Iris pigment epithelial cell (primary cell): ENCODE data around the gene SETDB2.
"Not testable (repeated sequence)": the region's sequence is repeated elsewhere in the genome, so short reads cannot be mapped to it uniquely, and the experiment has no call there.

Experiments
- DNase-seq: peaks from one replicate; pipeline ENCODE4 v3.0.0-alpha.2; 2011; ENCODE audit warnings: low read depth

The SETDB2 gene

DNA sequence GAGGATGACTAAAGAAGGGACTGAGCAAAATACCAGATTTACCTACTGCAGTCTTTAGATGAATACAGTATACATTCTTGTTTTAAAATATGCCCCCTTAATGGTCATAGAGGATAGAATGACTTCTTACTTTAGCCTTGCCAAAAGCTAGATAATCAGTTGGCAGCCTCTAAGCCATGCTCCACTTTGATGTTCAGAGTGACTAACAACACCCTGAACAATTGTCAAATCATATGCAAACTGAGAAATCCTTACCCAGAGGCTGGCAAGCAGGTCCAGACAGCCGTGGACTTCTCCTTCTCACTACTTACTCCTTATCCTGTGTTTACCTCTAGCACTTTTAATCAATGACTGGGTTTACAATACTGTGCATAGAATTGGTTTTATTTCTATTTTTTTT is 28.1 kb downstream of the SETDB2 start:
- peak; percentile 38 for DNase-seq

GRCh38 chr13:49476529-49476928 is 32.5 kb downstream of the SETDB2 start:
- DNase-seq = no peak

DNA sequence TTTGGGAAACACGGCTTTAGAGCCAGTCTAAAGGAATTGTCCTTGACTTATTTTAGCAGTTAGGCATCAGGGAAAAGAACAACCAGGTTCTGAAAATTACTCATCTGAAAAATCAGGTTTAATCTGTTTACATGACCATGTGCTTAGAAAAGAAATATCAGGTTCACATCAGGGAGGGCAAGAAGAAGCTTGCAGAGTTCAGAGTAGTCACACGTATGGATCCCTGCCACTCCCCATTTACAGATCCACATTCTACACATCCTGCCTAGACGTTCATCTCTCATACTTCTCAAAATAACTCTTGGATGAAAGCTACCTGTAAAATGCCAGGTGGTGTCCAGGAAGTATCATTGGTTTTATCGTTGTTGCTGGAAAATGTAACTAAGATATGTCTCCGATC is 37.7 kb downstream of the SETDB2 start:
- DNase-seq = no peak

DNA sequence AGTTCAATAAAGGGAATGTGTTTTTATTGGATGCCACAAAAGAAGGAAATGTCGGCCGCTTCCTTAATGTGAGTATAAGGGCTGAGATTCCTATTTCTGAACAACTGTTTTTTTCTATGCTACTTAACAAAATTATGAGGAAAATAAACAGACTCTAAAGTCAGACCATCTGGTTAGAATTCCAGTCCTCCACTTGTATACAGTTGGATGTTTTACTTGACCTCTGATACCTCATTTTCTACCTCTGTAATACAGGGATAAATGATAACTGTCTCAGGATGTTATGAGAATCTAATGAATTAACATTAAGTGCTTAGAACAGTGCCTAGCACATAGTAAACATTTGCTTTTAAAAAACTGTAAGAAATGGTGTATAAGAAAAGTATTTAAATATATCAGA is 44.5 kb downstream of the SETDB2 start:
- no peak for DNase-seq

- DNase-seq = no peak
Measured at GRCh38 chr13:49494645-49495044, 50.6 kb downstream of the SETDB2 start.

GRCh38 chr13:49495783-49496762 is 52.0 kb downstream of the SETDB2 start, which contains the start of gene PHF11:
PHF11 (plus strand) TSS chr13:49495953; CDS start chr13:49496002, 49 bp downstream.
- peak; percentile 73 for DNase-seq

- DNase-seq = not testable (repeated sequence)
Measured at GRCh38 chr13:49496837-49497236, 52.8 kb downstream of the SETDB2 start.

GRCh38 chr13:49497272-49497671 is 53.2 kb downstream of the SETDB2 start:
- no peak for DNase-seq

GRCh38 chr13:49498206-49498605 is 54.1 kb downstream of the SETDB2 start:
- no peak for DNase-seq

GRCh38 chr13:49499889-49500660 is 56.0 kb downstream of the SETDB2 start:
- peak; percentile 93 for DNase-seq

DNA sequence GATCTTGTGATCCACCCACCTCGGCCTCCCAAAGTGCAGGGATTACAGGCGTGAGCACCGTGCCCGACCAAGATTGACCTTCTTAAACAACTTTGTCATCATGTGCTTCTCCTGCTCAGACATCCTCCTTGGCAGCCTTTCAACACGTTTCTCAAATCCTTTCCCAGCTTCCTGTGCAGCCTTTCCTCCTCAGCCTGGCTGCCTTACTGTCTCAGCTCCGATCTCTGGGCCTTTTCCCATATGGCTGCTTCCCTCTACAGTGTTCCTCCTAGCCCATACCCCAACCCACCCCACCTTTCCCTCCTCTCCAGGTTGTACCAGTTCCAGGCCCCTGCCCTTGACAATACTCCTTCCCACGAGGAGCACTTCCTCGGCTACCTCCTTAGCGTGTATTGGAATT is 58.9 kb downstream of the SETDB2 start:
- peak; percentile 88 for DNase-seq

DNA sequence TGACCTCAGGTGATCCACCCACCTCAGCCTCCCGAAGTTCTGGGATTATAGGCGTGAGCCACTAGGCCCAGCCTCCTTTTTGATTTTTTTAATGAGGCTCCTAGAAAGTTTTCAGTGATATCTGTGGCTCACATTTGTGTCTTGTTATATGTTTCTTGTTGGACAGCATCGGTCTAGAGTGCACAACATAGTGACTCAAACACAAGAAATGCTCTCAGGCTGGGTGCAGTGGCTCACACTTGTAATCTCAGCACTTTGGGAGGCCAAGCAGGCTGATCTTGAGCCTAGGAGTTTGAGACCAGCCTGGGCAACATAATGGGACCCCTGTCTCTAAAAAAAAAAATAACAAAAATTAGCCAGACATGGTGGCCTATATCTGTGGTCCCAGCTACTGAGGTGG is 59.9 kb downstream of the SETDB2 start:
- DNase-seq = peak; percentile 61

GRCh38 chr13:49512578-49512977 is 68.5 kb downstream of the SETDB2 start:
- DNase-seq = no peak

DNA sequence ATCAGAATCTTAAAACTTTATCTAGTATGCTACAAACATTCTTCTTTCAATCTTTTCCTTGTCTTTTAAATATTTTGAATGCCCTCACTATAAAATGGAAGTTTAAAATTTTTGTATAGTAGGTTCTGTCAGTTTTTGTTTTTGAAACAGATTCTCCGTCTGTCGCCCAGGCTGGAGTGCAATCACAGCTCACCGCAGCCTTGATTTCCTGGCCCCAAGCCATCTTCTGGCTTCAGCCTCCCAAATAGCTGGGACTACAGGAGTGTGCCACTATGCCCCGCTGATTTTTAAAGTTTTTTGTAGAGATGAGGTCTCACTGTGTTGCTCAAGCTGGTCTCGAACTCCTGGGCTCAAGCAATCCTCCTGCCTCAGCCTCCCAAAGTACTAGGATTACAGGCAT is 72.4 kb downstream of the SETDB2 start:
- DNase-seq = no peak

GRCh38 chr13:49517461-49517860 is 73.4 kb downstream of the SETDB2 start:
- DNase-seq = no peak

DNA sequence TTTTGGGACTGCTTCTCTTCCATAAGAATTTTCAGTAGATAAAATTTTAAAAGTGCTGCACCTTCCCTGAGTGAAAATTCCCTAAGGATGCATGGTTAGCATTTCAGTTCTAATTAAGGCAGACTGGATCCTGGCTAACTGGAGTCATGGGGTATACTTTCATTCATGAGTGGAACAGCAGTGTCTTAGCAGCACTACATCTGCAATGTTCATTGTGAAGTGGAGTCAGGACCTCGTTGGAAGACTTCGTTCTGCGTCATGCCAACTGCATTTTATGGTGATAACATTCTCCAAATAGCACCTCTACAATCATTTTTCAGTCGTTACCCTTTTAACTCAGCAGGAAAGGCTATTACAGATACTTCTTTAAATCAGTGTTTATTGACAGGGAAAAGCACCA is 77.2 kb downstream of the SETDB2 start:
- DNase-seq = no peak

DNA sequence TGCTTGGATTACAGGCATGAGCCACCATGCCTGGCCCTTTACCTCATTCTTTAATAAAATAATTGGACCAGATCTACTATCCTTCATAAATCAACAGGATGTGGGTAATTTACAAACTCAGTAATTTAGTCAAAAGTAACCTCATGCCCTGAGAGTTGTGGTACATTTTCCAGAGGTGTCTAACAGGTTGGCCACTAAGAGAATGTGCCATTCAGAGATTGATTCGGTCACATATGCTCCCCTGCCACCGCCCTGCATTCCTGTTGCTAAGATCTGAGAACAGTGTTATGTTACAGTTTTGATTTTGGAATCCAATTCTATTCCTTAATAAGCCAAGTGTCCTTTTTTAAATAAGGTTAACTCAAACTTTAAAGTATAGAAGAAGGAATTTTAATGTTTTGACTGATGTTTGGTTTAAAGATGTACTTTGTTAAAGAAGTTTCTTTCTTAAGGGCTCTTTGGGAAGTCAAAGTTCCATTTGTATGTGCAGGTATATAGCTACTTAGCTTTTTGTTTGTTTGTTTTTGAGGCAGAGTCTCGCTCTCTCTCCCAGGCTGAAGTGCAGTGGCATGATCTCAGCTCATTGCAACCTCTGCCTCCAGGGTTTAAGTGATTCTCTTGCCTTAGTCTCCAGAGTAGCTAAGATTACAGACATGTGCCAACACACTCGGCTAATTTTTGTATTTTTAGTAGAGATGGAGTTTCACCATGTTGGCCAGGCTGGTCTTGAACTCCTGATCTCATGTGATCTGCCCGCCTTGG is 80.8 kb downstream of the SETDB2 start:
- no peak for DNase-seq

DNA sequence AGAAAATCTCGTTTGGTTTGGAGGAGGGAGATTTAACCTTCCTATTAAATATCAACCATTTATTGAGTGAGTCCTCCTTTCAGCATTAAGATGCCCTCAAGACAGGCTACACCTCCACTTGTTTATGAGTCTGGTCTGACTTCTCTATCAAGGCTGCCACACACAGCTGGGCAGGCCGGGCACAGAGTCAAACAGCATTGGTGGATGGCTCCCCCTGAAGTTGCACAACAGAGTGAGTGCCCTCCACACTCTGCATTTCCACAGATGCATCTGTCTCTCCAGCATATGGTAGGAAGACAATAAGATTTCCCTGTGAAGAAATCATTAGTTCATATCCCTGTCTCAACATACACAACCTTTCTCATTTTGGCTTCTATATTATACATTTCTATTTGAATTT is 83.0 kb downstream of the SETDB2 start:
- no peak for DNase-seq

DNA sequence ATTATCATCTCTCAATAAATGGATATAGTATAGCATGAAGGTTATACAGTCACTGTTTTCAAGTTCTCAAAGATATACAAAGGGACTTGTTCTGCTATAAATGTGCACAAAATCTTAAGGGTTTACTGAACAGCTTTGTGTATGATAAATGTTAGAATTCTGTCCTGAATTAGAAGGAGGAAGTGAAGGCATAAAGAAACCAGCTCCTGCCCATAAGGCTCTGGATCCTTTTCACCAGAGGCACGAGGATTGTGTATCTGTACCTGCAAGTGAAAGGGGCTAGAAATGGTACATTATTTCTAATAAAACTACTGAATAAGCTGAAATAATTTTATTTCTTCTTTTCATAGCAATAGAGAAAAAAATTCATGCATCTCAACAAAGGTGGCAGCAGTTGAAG is 84.1 kb downstream of the SETDB2 start:
- no peak for DNase-seq

DNA sequence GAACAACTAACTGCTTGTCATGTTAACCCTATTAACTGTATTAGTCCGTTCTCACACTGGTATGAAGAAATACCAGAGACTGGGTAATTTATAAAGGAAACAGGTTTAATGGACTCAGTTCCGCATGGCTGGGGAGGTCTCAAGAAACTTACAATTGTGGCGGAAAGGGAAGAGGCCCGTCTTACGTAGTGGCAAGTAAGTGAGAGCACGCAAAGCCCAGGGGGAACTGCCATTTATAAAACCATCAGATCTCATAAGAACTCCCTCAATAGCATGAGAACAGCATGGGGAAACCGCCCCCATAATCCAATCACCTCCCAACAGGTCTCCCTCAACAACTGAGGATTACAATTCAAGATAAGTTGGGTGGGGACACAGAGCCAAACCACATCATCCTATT is 86.4 kb downstream of the SETDB2 start:
- no peak for DNase-seq

GRCh38 chr13:49532593-49532992 is 88.5 kb downstream of the SETDB2 start:
- no peak for DNase-seq

DNA sequence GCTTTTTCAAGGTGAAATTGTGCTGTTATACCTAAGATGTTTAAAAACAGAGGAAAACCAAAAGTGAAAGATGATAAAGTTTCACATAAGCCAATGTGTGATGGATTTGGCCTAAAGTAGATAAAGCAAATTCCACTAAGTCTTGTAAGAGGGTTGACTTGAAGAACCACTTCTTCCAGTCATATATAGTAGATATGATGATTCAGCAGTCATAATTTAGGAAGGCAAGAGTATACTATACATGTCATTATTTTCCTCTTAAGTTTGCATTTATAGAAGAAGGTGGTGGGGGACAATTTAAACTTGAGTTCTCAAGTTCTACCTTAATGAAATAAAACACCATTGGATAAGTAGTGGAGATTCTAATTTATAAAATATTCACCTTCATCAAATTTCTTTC is 88.9 kb downstream of the SETDB2 start:
- no peak for DNase-seq
